ENCODE data around the gene KATNIP. TPM values are rescaled to one million over a fixed set of nuclear protein-coding genes. Genes with fewer than 3 reads are reported as not detected.

KATNIP gene
- polyA plus RNA-seq, 1 donor: 14.7 TPM

DNA sequence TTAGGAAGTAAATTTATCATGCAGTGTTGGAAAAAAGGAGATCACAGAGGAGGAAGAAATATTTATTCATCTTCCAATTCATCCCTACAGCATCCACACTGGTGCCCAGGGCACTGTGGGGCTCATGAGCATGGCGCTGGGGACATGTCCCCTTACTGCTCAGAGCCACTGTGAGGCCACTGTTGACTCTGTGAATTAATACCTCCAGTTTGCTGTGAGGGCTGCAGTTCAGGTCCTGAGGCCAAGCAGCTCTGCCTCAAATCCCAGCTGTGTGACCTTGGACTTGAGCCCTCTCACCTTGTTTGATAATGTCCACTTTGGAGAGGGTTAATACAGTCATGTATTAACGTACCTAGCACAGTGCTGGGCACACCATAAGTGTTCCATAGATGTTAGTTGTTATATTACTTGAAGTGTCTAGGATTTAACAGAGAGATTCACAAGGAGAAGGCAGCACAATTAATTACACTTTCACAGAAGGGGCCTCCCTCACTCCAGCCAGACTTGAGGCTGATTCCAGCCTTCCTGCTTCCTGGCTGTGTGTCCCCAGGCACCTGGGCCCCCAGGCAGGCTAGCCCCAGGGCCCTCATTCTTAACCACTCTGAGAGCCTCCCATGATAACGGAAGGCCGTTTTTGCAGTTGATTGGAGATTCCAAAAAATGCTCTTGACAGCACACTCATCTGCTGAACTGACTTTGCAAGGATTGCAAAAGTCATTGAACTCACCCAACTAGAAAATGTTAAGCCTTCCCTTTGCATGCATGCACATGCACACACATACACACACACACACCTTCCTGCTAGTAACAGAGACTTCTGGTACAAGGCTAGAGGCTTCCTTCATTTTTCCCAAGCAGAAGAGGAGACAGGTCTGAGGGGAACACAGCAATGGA is 29.4 kb downstream of the KATNIP start:
- Histone ChIP-seq H3K4me3 (ENCODE audit: low read length) (no peak overlapping the region), H3K36me3 (ENCODE audit: control insufficient read depth, insufficient read depth, low read length) (peaks cover 21% of the 10 kb centered on the region), H3K4me1 (ENCODE audit: control insufficient read depth, insufficient read depth, low read length) (no peaks in the 10 kb centered on the region), H3K27me3 (ENCODE audit: control insufficient read depth, insufficient read depth, low read length) (no peaks in the 10 kb centered on the region), H3K27ac (ENCODE audit: low read length) (no peak overlapping the region), H3K9me3 (ENCODE audit: control insufficient read depth, low read depth, low read length) (no peaks in the 10 kb centered on the region)
- no CpG with 5 or more reads among the region's 4 CpGs for WGBS (ENCODE audit: insufficient coverage, low lambda C conversion rate)
- no peak for DNase-seq

GRCh38 chr16:27582883-27583282 is 32.9 kb downstream of the KATNIP start:
- no peak overlapping the region for H3K4me3 ChIP-seq (ENCODE audit: low read length)
- no CpG with 5 or more reads among the region's 2 CpGs for WGBS (ENCODE audit: insufficient coverage, low lambda C conversion rate)
- H3K27ac ChIP-seq (ENCODE audit: low read length): no peak overlapping the region
- H3K27me3 ChIP-seq (ENCODE audit: control insufficient read depth, insufficient read depth, low read length): no peaks in the 10 kb centered on the region
- no peak for DNase-seq
- H3K4me1 ChIP-seq (ENCODE audit: control insufficient read depth, insufficient read depth, low read length): no peaks in the 10 kb centered on the region
- peaks cover 12% of the 10 kb centered on the region for H3K36me3 ChIP-seq (ENCODE audit: control insufficient read depth, insufficient read depth, low read length)
- H3K9me3 ChIP-seq (ENCODE audit: control insufficient read depth, low read depth, low read length): no peaks in the 10 kb centered on the region

- no peaks in the 10 kb centered on the region for H3K4me1 ChIP-seq (ENCODE audit: control insufficient read depth, insufficient read depth, low read length)
- whole genome bisulfite sequencing (ENCODE audit: insufficient coverage, low lambda C conversion rate): no CpG with 5 or more reads among the region's 1 CpG
Observed at GRCh38 chr16:27583634-27584033, 33.7 kb downstream of the KATNIP start.

DNA sequence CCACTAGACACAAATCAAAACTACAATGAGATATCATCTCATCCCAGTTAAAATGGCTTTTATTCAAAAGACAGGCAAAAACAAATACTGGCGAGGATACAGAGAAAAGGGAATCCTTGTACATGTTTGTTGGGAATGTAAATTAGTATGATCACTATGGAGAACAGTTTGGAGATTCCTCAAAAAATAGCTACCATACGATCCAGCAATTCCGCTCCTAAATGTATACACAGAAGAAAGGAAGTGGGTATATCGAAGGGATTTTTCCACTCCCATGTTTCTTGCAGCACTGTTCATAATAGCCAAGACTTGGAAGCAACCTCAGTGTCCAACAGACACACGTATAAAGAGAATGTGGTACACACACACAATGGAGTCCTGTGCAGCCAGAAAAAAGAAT is 35.3 kb downstream of the KATNIP start:
- DNase-seq: no peak
- no peaks in the 10 kb centered on the region for H3K9me3 ChIP-seq (ENCODE audit: control insufficient read depth, low read depth, low read length)
- H3K27ac ChIP-seq (ENCODE audit: low read length): no peak overlapping the region
- peaks cover 11% of the 10 kb centered on the region for H3K36me3 ChIP-seq (ENCODE audit: control insufficient read depth, insufficient read depth, low read length)
- no peak overlapping the region for H3K4me3 ChIP-seq (ENCODE audit: low read length)
- H3K4me1 ChIP-seq (ENCODE audit: control insufficient read depth, insufficient read depth, low read length): no peaks in the 10 kb centered on the region
- H3K27me3 ChIP-seq (ENCODE audit: control insufficient read depth, insufficient read depth, low read length): no peaks in the 10 kb centered on the region
- no CpG with 5 or more reads among the region's 5 CpGs for WGBS (ENCODE audit: insufficient coverage, low lambda C conversion rate)

More at GRCh38 chr16:27583634-27584033, 33.7 kb downstream of the KATNIP start:
- DNase-seq: no peak
- Histone ChIP-seq H3K36me3 (ENCODE audit: control insufficient read depth, insufficient read depth, low read length) (peaks cover 12% of the 10 kb centered on the region), H3K27ac (ENCODE audit: low read length) (no peak overlapping the region), H3K9me3 (ENCODE audit: control insufficient read depth, low read depth, low read length) (no peaks in the 10 kb centered on the region), H3K4me3 (ENCODE audit: low read length) (no peak overlapping the region), H3K27me3 (ENCODE audit: control insufficient read depth, insufficient read depth, low read length) (no peaks in the 10 kb centered on the region)

DNA sequence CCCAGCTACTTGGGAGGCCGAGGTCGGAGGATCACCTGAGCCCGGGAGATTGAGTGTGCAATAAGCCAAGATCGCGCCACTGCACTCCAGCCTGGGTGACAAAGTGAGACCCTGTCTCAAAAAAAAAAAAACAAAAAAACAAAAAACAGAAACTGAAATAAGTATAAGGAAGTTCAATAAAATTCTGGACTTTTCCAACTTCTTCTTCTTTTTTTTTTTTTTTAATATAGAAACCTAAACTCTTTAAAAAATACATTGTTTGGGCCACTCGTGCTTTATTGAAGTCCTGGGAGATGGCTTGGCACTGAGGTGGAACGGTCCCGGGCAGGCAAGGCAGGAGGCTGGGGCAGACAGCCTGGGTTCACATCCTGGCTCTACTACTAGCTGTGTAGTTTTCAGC is 36.8 kb downstream of the KATNIP start:
- Histone ChIP-seq H3K4me1 (ENCODE audit: control insufficient read depth, insufficient read depth, low read length) (no peaks in the 10 kb centered on the region), H3K9me3 (ENCODE audit: control insufficient read depth, low read depth, low read length) (no peaks in the 10 kb centered on the region), H3K27ac (ENCODE audit: low read length) (no peak overlapping the region), H3K27me3 (ENCODE audit: control insufficient read depth, insufficient read depth, low read length) (no peaks in the 10 kb centered on the region), H3K36me3 (ENCODE audit: control insufficient read depth, insufficient read depth, low read length) (peaks cover 8% of the 10 kb centered on the region), H3K4me3 (ENCODE audit: low read length) (no peak overlapping the region)
- WGBS (ENCODE audit: insufficient coverage, low lambda C conversion rate): 100% methylated on average over 2 of the region's 8 CpGs
- no peak for DNase-seq

GRCh38 chr16:27588057-27588456 is 38.1 kb downstream of the KATNIP start:
- H3K4me1 ChIP-seq (ENCODE audit: control insufficient read depth, insufficient read depth, low read length): no peaks in the 10 kb centered on the region
- no peak overlapping the region for H3K4me3 ChIP-seq (ENCODE audit: low read length)
- H3K9me3 ChIP-seq (ENCODE audit: control insufficient read depth, low read depth, low read length): no peaks in the 10 kb centered on the region
- H3K27me3 ChIP-seq (ENCODE audit: control insufficient read depth, insufficient read depth, low read length): no peaks in the 10 kb centered on the region
- H3K36me3 ChIP-seq (ENCODE audit: control insufficient read depth, insufficient read depth, low read length): peaks cover 8% of the 10 kb centered on the region
- H3K27ac ChIP-seq (ENCODE audit: low read length): no peak overlapping the region
- no CpG with 5 or more reads among the region's 3 CpGs for WGBS (ENCODE audit: insufficient coverage, low lambda C conversion rate)
- DNase-seq: no peak

GRCh38 chr16:27591837-27592236 is 41.9 kb downstream of the KATNIP start:
- H3K27ac ChIP-seq (ENCODE audit: low read length): no peak overlapping the region
- no peak for DNase-seq
- H3K9me3 ChIP-seq (ENCODE audit: control insufficient read depth, low read depth, low read length): no peaks in the 10 kb centered on the region
- no peak overlapping the region for H3K4me3 ChIP-seq (ENCODE audit: low read length)
- no peaks in the 10 kb centered on the region for H3K36me3 ChIP-seq (ENCODE audit: control insufficient read depth, insufficient read depth, low read length)
- WGBS (ENCODE audit: insufficient coverage, low lambda C conversion rate): no CpG with 5 or more reads among the region's 4 CpGs
- H3K27me3 ChIP-seq (ENCODE audit: control insufficient read depth, insufficient read depth, low read length): no peaks in the 10 kb centered on the region
- no peaks in the 10 kb centered on the region for H3K4me1 ChIP-seq (ENCODE audit: control insufficient read depth, insufficient read depth, low read length)

DNA sequence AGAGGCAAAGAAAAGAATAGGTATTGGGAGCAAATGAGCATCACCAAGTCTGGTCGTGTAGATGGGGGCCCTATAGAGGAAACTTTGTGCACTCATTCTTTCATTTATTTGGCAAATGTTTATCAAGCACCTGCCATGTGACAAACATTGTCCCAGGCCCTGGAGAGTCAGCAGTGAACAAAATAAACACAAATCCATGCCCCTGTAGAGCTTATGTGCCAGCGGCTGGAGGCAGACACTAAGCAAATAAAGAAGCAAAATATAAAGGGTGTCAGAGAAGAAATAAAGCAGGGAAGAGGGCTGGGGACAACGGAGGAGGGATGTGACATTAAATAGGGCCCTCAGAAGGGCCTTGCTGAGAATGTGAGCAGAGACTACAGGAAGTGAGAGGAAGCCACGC is 45.5 kb downstream of the KATNIP start:
- Histone ChIP-seq H3K27me3 (ENCODE audit: control insufficient read depth, insufficient read depth, low read length) (no peaks in the 10 kb centered on the region), H3K4me3 (ENCODE audit: low read length) (no peak overlapping the region), H3K36me3 (ENCODE audit: control insufficient read depth, insufficient read depth, low read length) (no peaks in the 10 kb centered on the region), H3K9me3 (ENCODE audit: control insufficient read depth, low read depth, low read length) (no peaks in the 10 kb centered on the region), H3K27ac (ENCODE audit: low read length) (no peak overlapping the region), H3K4me1 (ENCODE audit: control insufficient read depth, insufficient read depth, low read length) (no peaks in the 10 kb centered on the region)
- no peak for DNase-seq
- 17% methylated on average over 1 of the region's 4 CpGs for WGBS (ENCODE audit: insufficient coverage, low lambda C conversion rate)

- no peak for DNase-seq
- no peaks in the 10 kb centered on the region for H3K36me3 ChIP-seq (ENCODE audit: control insufficient read depth, insufficient read depth, low read length)
Observed at GRCh38 chr16:27595993-27596392, 46.0 kb downstream of the KATNIP start.

GRCh38 chr16:27596411-27596810 is 46.5 kb downstream of the KATNIP start:
- no peaks in the 10 kb centered on the region for H3K27me3 ChIP-seq (ENCODE audit: control insufficient read depth, insufficient read depth, low read length)
- no CpG with 5 or more reads among the region's 4 CpGs for WGBS (ENCODE audit: insufficient coverage, low lambda C conversion rate)
- no peak overlapping the region for H3K4me3 ChIP-seq (ENCODE audit: low read length)
- no peak for DNase-seq
- no peak overlapping the region for H3K27ac ChIP-seq (ENCODE audit: low read length)
- H3K9me3 ChIP-seq (ENCODE audit: control insufficient read depth, low read depth, low read length): no peaks in the 10 kb centered on the region
- H3K4me1 ChIP-seq (ENCODE audit: control insufficient read depth, insufficient read depth, low read length): no peaks in the 10 kb centered on the region
- H3K36me3 ChIP-seq (ENCODE audit: control insufficient read depth, insufficient read depth, low read length): no peaks in the 10 kb centered on the region

More at GRCh38 chr16:27595993-27596392, 46.0 kb downstream of the KATNIP start:
- no peak overlapping the region for H3K4me3 ChIP-seq (ENCODE audit: low read length)
- no peak overlapping the region for H3K27ac ChIP-seq (ENCODE audit: low read length)
- no peaks in the 10 kb centered on the region for H3K27me3 ChIP-seq (ENCODE audit: control insufficient read depth, insufficient read depth, low read length)
- no peaks in the 10 kb centered on the region for H3K4me1 ChIP-seq (ENCODE audit: control insufficient read depth, insufficient read depth, low read length)
- H3K9me3 ChIP-seq (ENCODE audit: control insufficient read depth, low read depth, low read length): no peaks in the 10 kb centered on the region
- no CpG with 5 or more reads among the region's 6 CpGs for WGBS (ENCODE audit: insufficient coverage, low lambda C conversion rate)

GRCh38 chr16:27597361-27597760 is 47.4 kb downstream of the KATNIP start:
- Histone ChIP-seq H3K4me1 (ENCODE audit: control insufficient read depth, insufficient read depth, low read length) (no peaks in the 10 kb centered on the region), H3K27ac (ENCODE audit: low read length) (no peak overlapping the region), H3K9me3 (ENCODE audit: control insufficient read depth, low read depth, low read length) (no peaks in the 10 kb centered on the region), H3K36me3 (ENCODE audit: control insufficient read depth, insufficient read depth, low read length) (no peaks in the 10 kb centered on the region), H3K4me3 (ENCODE audit: low read length) (no peak overlapping the region), H3K27me3 (ENCODE audit: control insufficient read depth, insufficient read depth, low read length) (no peaks in the 10 kb centered on the region)
- no CpG with 5 or more reads among the region's 3 CpGs for WGBS (ENCODE audit: insufficient coverage, low lambda C conversion rate)
- no peak for DNase-seq
